ELF-1 (cell line): ENCODE data around the gene CFAP251.
"Not testable (repeated sequence)": the region's sequence is repeated elsewhere in the genome, so short reads cannot be mapped to it uniquely, and the experiment has no call there.

Experiments
- DNase-seq: peaks from one replicate; pipeline ENCODE4 v3.0.0-alpha.2; 2016; ENCODE audit warnings: low read depth, low spot score

CFAP251 gene

DNA sequence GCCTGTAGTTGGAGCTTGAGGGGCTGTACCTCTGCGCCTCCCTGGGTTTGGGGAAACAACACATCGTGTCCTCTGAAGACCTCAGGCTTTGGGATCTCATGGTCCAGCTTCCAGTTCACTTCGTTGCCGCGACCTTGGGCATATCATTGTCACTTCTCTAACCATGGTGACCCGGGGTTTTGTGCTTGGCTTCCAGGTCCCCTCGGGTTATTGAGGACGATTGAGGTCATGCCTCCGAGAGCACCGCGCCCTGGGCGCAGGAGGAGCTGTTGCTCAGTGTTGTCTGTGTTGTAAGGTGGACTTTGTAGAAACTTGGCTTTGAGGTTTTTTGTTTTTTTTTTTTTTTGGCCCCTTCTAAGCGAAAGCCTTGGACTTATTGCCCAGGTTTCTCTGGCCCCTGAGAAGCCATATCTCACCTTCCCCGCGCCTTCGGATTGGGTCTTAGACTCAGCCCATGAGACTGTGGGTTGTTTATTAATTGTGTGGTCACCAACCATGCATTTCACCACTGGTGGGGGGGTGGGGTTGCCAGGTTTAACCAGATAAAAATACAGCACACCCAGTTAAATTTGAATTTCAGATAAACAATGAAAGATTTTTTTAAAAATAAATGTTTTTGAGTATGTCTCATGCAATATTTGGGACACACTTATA, 105.9 kb downstream of the CFAP251 start:
- DNase-seq, result no peak

DNA sequence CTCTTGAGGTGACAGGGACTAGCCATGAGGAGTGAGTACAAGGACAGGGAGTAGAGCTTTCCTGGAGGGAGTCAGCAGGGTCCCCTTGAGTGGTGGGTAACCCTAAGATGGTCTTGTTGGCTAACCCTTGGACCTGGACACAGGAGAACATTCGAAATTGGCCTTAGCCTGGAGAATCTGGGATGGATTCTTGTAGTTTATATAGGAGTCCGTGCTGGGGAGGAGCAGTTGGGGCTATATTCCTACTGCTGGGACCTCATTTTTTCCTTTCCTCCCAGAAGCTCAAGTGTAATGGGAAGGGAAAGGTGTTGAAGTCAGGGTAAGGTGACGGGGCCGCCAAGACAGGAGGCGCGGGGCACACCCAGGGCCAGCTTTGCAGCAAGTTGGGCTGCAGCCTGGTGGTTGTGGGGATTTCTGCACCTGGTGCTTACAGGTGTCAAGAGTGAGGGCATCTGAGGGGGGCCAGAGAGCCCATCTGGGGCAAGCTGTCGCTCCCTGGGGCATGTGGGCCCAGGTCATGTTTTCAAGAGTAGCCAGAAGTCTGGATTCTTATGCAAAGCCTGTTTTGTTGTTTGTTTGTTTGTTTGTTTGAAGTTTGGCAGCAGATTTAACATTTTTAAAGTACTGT, 108.4 kb downstream of the CFAP251 start:
- DNase-seq, result no peak

DNA sequence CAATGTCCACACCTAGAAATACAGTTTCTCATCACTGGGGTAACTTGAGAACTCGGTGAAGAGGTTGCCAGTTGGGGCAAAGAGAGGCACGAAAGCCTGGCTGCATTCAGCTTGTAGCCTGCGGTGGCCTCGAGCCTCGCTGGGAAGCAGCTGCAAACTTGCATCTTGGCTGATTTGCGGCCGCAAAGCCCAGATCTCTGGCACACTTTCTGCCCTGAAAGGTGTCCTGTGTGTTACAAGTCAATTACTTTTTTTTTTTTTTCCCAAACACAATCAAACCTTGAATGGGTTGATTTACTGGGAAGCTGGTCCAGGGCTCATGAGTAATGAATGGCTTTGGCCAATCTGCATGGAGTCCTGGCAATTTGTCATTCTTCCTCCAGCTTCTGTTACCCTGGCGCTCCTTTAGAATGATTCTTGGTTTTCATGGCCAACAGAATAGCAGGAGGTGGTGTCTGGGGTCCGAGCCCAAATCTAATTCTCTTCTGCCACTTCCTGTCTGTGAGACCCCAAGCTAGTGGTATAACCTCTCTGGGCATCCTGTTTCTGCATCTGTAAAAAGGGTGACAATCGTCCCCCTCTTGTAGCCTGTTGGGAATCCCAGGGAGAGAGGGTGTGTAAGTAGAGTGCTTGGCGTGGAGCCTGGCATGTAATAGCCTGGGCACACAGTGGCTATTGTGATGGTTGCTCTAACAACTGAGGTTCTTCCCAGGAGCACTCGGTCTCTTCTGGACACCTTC, 109.9 kb downstream of the CFAP251 start:
- no peak for DNase-seq

DNA sequence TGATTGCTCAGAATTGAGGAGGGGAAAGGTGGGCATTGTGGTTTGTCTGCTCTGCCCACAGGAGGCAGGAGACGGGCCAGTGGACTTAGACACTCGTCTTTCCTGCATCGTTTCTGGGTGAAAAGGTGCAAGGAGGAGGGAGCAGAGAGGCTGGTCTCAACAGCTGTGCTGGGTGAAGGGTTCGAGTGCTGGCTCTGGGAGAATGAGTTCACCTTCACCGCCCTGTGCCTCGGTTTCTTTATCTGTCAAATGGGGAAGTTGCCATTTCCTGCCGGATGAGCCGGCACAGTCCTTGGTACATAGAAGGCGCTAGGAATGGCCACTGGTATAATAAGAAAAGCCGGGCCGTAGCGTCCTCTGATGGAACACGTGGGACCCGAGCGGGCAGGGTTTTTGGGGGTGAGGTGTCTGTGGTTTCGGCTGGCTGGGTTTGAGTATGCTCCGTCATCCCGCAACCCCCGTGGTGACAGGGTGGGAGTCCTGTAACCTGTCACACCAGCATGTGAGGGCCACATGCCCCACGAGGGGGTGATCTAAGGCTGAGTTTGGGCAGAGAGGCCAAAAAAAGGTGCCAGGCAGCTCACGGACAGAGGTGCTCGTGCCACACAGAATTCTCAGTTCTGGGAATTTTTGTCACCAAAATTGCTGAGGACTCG, 110.6 kb downstream of the CFAP251 start:
- no peak for DNase-seq

DNA sequence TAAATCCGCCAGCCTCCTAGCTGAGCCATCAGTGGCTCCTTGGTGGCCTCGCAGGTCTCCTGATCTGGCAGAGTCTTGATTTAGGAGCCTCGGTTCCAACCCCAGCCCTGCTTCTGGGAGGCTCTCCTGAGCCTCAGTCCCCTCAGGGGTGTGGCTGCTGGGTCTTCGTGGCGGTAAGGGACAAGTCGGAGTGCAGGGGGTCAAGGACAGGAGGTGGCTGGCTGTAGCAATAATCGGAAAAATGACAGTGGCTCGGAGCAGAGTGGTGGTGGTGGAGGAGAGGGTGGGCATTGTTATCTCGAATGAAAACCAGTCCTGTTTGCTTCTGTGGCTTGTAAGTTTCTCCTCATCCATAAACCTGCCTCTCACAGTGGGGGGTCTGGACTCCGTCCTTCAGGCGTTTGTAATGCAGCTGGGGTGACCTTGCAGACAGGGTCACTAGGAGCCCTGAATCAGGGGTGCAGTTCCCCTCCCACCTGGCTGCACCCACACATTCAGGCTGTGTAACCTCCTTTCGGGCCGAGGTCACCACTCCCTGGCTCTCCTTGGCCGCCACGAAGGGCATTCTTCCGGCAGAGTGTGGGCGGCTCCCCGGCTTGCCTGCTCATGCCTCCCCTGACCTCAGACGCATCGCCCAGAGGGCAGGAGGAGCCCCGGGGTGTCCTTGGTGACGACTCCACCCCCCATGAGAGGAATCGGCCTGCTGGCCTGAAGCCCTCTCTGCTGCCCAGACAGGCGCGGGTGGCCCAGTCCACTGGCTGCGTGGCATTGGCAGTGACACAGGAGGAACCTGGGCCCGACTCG, 111.4 kb downstream of the CFAP251 start:
- peak; percentile 23 for DNase-seq

DNA sequence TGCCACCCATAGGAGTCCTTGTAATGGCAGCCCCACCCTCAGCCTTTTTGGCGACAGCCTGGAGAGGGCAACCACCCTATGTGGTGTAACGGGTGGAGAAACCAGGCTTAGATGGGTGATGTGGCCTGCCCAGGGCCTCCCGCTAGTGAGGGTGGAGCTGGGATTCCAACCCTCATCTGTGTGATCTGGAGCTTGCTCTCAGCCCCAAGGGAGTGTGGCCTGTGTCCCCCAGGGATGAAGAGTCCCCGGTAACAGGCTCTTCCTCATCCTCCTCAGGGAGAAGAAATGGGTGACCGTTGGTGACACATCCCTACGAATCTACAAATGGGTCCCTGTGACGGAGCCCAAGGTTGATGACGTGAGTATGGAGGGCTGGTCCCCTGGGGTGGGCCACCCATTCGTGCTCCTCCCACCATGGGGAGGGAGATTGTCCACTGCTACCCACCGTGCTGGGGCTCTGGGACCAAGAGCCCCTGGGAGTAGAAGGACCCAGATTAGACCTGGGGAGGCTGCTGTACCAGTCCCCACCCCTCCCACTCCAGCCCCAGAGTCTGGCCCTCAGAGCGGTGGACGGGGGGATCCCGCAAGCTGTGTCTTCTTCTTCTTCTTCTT, 112.1 kb downstream of the CFAP251 start:
- DNase-seq, result no peak

DNA sequence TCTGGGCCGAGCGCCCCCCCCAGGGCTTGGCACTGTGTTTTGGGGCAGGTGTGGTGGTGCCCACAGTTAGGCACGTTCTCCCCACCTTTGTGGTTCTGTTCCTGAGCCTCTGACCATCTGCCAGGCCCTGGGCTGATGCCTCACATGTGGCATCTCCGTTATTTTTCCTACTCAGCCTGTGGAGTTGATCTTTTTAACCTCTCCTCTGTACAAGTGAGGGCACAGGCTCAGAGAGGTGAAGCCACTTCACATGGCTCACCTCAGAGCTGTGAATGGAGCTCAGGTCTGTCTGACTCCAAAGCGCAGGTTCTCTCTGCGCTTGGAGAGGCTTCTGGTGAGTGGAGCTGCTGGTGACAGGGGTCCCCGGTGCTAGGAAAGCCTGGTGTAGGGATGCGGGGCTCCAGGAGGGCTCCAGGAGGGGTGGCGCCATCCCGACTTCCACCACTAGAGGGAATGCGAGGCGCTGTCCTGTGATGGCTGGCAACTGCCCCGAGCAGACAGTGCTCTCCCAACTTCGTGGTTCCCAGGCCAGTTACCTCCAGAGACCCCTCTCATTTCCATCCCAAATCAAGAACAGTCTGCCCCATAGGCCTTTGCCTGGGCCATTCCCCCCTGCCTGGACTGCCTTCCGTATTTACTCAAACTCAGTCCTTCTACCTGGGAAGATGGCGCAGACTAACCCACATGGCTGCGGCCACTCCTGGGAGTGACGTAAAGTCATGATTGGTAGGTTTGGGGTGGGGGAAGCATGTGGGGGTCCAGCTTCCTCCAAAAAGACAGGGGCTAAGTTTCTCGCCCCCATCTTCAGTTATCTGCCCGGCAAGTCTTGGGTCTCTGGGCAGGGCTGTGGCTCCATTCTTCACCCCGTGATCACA, 113.2 kb downstream of the CFAP251 start:
- peak; percentile 82 for DNase-seq

DNA sequence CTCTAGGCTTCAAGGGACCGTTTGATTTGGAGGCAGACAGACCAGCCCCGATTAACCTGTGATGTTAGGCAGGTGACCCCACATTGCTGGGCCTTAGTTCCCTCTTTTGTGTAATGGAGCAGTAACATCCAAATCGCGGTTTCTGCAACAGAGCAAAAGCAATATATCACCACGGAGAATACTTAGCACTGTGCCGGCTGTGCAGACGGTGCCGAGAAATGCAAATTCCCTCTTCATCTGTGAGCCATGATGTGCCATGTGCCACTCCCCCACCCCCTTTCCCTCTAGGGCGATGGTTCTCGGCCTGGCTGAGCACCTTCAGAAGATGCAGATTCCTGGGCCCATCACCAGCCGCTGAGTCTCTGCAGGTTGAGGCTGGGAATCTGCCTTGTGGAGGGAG, 114.2 kb downstream of the CFAP251 start:
- no peak for DNase-seq

DNA sequence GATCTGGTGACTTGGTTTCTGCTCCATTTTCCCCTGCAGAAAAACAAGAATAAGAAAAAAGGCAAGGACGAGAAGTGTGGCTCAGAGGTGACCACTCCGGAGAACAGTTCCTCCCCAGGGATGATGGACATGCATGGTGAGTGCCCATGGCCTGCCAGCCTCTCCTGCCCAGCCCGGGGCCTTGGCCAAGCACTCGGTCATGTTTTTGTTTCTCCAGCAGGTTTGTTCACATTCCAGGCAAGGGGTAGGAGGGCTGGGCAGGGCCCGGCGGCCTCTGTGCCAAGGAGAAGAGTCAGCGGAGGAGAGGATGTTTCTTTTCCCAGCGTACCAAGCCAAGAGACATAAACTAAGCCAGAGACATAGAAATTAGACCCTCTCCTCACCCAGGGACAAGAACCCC, 116.9 kb downstream of the CFAP251 start:
- DNase-seq, result no peak

DNA sequence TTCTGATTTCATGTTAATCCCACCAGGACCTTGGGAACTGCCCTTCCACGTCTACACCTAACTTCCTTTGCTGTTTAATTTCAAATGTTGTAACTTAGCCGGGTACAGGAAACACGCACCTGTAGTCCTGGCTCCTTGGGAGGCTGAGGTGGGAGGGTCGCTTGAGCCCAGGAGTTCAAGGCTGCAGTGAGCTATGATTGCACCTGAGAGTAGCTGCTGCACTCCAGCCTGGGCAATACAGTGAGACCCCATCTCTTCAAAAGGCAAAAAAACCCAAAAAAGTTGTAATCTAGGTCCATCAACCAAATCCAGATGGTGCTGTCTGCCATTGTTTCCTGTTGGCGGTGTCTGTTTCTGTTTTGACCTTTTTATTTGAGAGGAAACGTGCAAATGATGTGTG, 117.8 kb downstream of the CFAP251 start:
- no peak for DNase-seq

DNA sequence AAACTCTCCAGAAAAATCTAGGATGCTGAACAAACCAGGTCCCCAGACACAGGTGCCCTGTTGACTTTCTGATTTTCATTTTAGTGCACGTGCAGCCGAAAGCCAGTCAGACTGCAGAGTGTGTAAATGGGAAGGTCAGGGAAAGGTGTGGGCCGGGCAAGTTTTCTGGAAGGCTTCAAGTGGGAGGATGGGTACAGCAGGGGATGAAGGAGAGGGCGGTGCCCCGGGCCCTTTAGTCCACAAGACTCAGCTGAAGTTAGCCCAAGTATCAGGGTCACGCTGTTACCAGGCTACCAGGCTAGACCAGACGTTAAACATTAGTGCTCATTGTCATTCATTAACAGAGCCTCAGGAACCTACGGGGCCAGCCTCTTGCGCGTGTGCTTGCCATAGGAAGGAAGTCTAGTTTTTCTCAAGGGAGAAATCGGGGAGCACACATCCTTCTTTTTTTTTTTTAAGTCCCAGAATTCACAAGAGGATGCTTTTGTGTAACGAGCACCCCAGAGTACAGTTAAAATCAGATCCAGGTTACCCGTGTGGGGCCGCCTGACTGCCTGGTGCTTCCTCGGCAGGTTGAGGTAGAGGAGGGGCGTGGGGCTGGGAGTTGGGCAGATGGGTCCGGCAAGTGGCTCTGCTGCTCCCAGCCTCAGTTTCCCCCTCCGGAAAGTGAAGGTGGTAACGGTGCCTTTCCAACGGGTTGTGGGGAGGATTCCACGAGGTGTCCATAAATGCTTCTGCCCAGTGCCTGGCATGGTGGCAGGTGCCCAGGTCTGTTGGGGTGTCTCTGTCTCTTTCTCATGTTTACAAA, 122.4 kb downstream of the CFAP251 start:
- no peak for DNase-seq

DNA sequence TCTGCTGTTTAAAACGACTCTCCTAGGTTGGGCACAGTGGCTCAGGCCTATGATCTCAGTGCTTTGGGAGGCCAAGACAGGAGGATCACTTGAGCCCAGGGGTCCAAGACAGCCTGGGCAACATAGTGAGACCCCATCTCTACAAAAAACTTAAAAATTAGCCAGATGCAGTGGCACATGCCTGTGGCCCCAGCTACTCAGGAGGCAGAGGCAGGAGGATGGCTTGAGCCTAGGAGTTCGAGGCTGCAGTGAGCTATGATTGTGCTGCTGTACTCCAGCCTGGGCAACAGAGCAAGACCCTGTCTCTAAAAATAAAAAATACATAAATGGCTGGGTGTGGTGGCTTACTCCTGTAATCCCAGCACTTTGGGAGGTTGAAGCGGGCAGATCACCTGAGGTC, 123.1 kb downstream of the CFAP251 start:
- DNase-seq, result not testable (repeated sequence)

DNA sequence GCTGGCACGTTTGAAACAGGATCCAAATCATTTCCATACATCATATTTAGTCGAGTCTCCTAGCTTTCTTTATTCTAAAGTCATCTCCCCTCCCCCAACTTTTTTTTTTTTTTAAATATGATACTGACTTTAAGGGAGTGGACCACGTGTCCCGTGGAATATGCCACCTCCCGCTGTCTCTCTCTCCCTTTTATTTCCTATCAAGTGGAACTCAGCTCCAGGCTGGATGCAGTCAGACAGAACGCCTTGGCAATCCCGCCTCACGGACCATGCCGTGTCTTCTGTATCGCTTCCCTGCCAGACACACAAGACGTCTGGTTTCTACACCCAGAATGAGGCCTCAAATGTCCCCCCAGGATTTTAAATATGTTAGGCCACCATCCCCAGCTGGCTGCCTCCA, 124.5 kb downstream of the CFAP251 start:
- no peak for DNase-seq

DNA sequence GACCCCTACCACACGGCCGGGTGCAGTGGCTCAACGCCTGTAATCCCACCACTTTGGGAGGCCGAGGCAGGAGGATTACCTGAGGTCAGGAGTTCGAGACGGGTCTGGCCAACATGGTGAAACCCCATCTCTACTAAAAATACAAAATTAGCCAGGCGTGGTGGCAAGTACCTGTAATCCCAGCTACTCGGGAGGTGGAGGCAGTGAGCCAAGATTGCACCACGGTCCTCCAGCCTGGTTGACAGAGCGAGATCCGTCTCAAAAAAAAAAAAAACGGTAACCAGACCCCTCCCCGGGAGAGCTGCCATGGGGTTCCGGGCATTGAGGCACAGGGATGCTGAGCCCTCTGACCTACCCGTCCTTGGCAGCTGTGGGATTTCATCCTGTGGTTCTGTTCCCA, 125.1 kb downstream of the CFAP251 start:
- DNase-seq, result no peak

DNA sequence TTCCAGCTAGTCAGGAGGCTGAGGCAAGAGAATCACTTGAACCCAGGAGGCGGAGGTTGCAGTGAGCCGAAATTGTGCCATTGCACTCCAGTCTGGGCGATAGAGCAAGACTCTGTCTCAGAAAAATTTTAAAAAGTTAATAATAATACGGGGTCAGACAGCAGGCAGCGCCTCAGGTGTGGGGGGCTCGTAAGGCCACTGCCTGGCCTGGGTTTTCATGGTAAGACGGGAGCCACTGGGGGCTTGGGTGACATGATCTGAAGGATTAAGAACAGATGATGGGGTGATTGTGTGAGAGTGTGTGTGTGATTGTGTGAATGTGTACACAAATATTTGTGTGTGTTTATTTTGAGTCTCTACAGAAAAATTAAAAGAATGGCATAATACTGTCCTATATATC, 126.9 kb downstream of the CFAP251 start:
- no peak for DNase-seq

DNA sequence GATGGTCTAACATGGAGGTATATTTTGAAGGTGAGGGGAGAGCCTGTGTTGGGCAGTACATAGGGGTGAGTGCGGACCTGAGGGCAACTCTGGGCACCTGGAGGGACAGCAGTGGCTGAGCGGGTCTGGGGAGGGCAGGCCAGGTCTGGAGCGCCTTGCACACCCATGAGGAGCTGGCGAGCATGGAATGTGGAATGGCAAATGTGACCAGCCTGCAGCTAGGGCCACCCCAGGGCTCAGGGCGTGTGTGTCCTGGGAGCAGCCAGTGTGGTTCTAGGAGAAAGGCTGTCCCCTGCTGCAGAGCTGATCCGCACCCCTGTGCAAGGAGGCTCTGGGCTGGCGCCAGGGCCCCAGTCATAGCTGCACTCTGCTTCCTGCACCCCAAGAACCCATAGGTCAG, 127.8 kb downstream of the CFAP251 start:
- DNase-seq, result no peak

DNA sequence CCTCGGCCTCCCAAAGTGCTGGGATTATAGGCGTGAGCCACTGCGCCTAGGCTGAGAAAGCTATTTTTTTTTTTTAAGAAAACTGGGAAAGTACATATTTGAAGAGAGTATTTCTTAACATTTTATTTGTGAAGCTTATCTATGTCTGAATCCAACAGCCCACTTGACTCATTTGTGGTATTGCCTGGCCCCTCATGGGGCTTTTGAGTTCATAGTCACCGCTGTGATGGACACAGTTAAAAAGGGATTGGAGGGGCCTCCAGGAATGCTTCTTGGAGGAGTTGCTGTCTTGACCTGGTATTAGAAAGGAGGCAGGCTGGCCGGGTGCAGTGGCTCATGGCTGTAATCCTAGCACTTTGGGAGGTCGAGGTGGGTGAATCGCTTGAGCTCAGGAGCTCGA, 129.8 kb downstream of the CFAP251 start:
- no peak for DNase-seq

DNA sequence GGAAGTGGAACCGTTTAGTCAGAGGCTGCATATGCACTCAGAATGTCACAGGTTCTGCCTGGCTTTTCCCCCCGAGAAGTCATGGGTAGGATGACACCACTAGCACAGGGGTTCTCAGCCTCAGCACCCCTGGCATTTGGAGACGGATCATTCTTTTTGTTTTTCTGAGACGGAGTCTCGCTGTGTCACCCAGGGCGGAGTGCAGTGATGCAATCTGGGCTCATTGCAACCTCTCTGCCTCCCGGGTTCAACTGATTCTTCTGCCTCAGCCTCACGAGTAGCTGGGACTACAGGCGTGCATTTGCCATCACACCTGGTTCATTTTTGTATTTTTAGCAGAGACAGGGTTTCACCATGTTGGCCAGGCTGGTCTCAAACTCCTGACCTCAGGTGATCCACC, 131.4 kb downstream of the CFAP251 start:
- DNase-seq, result no peak

DNA sequence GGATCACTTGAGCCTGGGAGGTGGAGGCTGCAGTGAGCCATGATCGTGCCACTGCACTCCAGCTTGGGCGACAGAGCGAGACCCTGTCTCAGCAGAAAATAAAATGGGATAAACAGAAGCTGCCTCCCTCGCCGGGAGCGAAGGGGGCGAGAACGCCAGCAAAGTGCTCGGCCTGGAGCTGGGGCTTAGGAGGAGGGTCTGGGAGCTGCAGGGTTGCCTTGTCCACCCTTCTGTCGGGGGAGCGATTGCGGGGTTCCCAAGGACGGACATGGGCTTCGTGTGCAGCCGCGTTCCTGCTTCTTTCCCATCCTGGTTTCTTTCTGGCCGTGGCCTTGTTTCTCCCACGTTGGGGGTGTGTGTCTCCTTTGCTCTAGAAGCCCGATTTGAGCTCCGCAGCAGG, 132.3 kb downstream of the CFAP251 start:
- no peak for DNase-seq
